GM12864 (cell line): ENCODE results near the gene SLMAP.

ENCODE experiments used
- DNase-seq: peaks from one replicate; pipeline ENCODE4 v3.0.0-alpha.2; 2011; ENCODE audit warnings: low read depth
- H3K4me3 ChIP-seq: 2 replicates; pipeline ENCODE4 v1.5.1; 2011; ENCODE audit warnings: mild to moderate bottlenecking, low read depth, low read length, control low read depth
- CTCF ChIP-seq: IDR thresholded peaks from 2 replicates; pipeline ENCODE4 v1.5.1; 2011; ENCODE audit warnings: low read depth, mild to moderate bottlenecking, moderate library complexity, low read length, control low read depth, inconsistent platforms; ENCODE audit errors: missing control alignments

SLMAP gene

GRCh38 chr3:57758686-57759085 is 2.6 kb downstream of the SLMAP start:
- H3K4me3 ChIP-seq, result no peak overlapping the region; the same call in 1 of the 2 replicates
- no peak for DNase-seq
- no peak for TF ChIP-seq CTCF

DNA sequence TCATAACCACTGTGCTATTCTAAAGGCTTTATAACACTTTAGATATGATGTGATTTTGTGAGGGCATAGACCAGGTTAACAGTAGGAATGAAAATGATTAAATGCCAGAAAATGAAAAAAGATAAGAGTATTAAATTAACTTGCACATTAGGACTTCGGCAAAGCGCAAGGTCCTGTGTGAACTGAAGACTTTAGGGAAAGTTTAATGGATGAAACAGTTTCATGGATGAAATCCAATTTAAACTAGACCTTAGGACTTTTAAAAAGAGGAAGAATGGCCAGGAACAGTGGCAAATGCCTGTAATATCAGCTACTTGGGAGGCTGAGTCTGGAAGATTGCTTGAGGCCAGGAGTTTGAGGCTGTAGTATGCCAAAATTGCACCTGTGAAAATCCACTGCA is 8.7 kb downstream of the SLMAP start:
- H3K4me3 ChIP-seq, result no peak overlapping the region
- TF ChIP-seq CTCF, result no peak
- no peak for DNase-seq

DNA sequence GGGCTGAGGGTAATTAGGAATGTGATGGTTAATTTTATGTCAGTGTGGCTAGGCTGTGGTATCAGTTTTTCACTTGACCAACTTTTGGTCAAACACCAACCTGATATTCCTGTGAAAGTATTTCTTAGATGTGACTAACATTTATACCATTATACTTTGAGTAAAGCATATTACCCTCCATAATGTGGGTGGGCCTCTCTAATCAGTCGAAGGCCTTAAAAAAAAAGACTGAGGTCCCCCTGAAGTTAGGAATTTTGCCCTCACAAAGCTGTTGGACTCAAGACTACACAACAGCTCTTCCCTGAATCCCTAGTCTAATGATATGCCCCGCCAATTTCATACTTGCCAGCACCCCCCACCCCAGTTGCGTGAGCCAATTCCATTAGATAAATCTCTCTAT is 12.5 kb downstream of the SLMAP start:
- TF ChIP-seq CTCF, result no peak
- H3K4me3 ChIP-seq, result no peak overlapping the region
- DNase-seq, result no peak

GRCh38 chr3:57770009-57770827 is 14.1 kb downstream of the SLMAP start:
- TF ChIP-seq CTCF, result no peak
- DNase-seq, result no peak
- H3K4me3 ChIP-seq, result no peak overlapping the region

DNA sequence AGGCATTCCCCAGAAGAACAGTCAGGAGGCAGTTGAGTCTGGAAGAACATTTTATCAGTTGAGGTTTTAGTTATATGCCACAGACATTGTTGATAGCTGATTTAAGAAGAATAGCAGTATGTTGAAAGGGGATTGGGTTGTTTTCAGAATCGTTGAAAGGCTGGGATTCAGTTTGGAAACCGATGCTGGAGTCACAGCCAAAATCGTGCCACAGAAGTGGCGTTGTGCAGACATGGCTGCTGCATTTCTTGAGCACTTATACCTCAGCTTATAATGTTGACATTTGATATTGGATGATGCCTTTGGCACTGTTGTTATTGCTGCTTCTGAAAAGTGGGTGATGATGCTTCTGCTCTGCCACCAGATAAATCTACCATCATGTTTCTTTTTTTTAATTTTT is 16.1 kb downstream of the SLMAP start:
- no peak overlapping the region for H3K4me3 ChIP-seq
- no peak for TF ChIP-seq CTCF
- no peak for DNase-seq

- no peak for DNase-seq
- H3K4me3 ChIP-seq, result no peak overlapping the region
- TF ChIP-seq CTCF, result no peak
Observed at GRCh38 chr3:57777774-57778173, 21.7 kb downstream of the SLMAP start.

GRCh38 chr3:57778494-57778893 is 22.4 kb downstream of the SLMAP start:
- no peak overlapping the region for H3K4me3 ChIP-seq
- no peak for TF ChIP-seq CTCF
- no peak for DNase-seq
